Caco-2 (cell line): Measurements from ENCODE around the gene DDO. TPM values are rescaled to one million over a fixed set of nuclear protein-coding genes. Genes with fewer than 3 reads are reported as not detected.

Source experiments
- BruUV-seq: library from RNA; stranded (reverse); fragments of 400-500 nt; replicated peaks from 2 replicates; lab custom pipeline; 2021; lab: Mats Ljungman, UMichigan
- CTCF ChIA-PET: fragments of 300-600 bp; sonication (Branson Sonifier 250); formaldehyde crosslinking; loops from one replicate; lab custom pipeline; 2022; ENCODE audit warnings: antibody characterized with exemption; lab: Charles Lee
- POLR2A ChIA-PET: fragments of 300-600 bp; sonication (Branson Sonifier 250); formaldehyde crosslinking; loops from one replicate; lab custom pipeline; 2022; ENCODE audit warnings: antibody characterized with exemption; lab: Charles Lee
- DNase-seq, 2 experiments: peaks; one replicate each; pipeline versions ENCODE4 v3.0.0 to v3.0.0-alpha.2; 2020 to 2022
- H3K27me3 ChIP-seq: replicated peaks from 2 replicates; pipeline ENCODE4 v1.6.0; 2011; ENCODE audit warnings: low read length; ENCODE audit not compliant: control insufficient read depth, insufficient read depth
- H3K36me3 ChIP-seq: 2 replicates; pipeline ENCODE4 v1.5.1; 2011; ENCODE audit warnings: low read length; ENCODE audit not compliant: control insufficient read depth, insufficient read depth
- H3K4me1 ChIP-seq: fragments of 250-450 bp; sonication (Bioruptor Pico); 2 replicates; pipeline ENCODE4 v1.5.1; 2020; ENCODE audit warnings: mild to moderate bottlenecking
- H3K4me3 ChIP-seq: 2 replicates; pipeline ENCODE4 v1.5.1; 2011; ENCODE audit warnings: low read depth, mild to moderate bottlenecking, control low read depth, low read length
- H3K9me3 ChIP-seq: fragments of 250-450 bp; sonication (Bioruptor Pico); 2 replicates; pipeline ENCODE4 v1.5.1; 2020; ENCODE audit warnings: mild to moderate bottlenecking, moderate library complexity
- H3K27ac Mint-ChIP-seq: one replicate; pipeline ENCODE4 v1.8.0; 2022; ENCODE audit warnings: mixed read lengths; ENCODE audit not compliant: unreplicated experiment
- H3K27me3 Mint-ChIP-seq: one replicate; pipeline ENCODE4 v1.8.0; 2022; ENCODE audit warnings: mixed read lengths; ENCODE audit not compliant: insufficient read depth, unreplicated experiment
- H3K36me3 Mint-ChIP-seq: one replicate; pipeline ENCODE4 v1.8.0; 2022; ENCODE audit warnings: mild to moderate bottlenecking, mixed read lengths; ENCODE audit not compliant: insufficient read depth, unreplicated experiment
- H3K4me1 Mint-ChIP-seq: one replicate; pipeline ENCODE4 v1.8.0; 2022; ENCODE audit warnings: low read depth, mixed read lengths; ENCODE audit not compliant: unreplicated experiment
- H3K4me3 Mint-ChIP-seq: one replicate; pipeline ENCODE4 v1.8.0; 2022; ENCODE audit warnings: mild to moderate bottlenecking, moderate library complexity, mixed read lengths; ENCODE audit not compliant: unreplicated experiment
- H3K9me3 Mint-ChIP-seq: one replicate; pipeline ENCODE4 v1.8.0; 2022; ENCODE audit warnings: mixed read lengths; ENCODE audit not compliant: unreplicated experiment
- CTCF ChIP-seq, 2 experiments: fragments of 200-600 bp in 1 of 2; IDR thresholded peaks; 1 replicate in 1 of 2; 2 replicates in 1 of 2; pipeline versions ENCODE4 v1.5.1 to v1.8.0; 2011 to 2022; ENCODE audit warnings: antibody characterized with exemption in 1 of 2, control low read depth in 1 of 2, inconsistent platforms in 1 of 2, low read depth in 1 of 2, low read length in 1 of 2, mild to moderate bottlenecking in 1 of 2, moderate library complexity in 1 of 2; ENCODE audit not compliant: insufficient read depth in 1 of 2, severe bottlenecking in 1 of 2, unreplicated experiment in 1 of 2
- intact Hi-C: fragments of 100-400 bp; cut with micrococcal nuclease; formaldehyde crosslinking; loops from one replicate; pipeline ENCODE4 v1.10.0; 2022; ENCODE audit not compliant: unreplicated experiment
- total RNA-seq: library from RNA; stranded (reverse); gene quantifications from 2 replicates; pipeline ENCODE4 v1.2.3, GENCODE V29; 2022

DDO gene
- total RNA-seq, 1 experiment from 2014 or later, result not detected

GRCh38 chr6:110430741-110431140 is 15.4 kb upstream of the DDO start:
- Histone ChIP-seq H3K4me1 (no peaks in the 10 kb centered on the region), H3K9me3 (no peaks in the 10 kb centered on the region), H3K27me3 (no peaks in the 10 kb centered on the region), H3K36me3 (no peaks in the 10 kb centered on the region), H3K4me3 (no peak overlapping the region)
- TF ChIP-seq CTCF (IDR thresholded peaks at IDR 0.05; ENCODE audit: insufficient read depth in 1 of 2, low read depth in 1 of 2, low read length in 1 of 2, severe bottlenecking in 1 of 2, unreplicated experiment in 1 of 2), result no peak
- ChIA-PET POLR2A (no interaction called here), CTCF (no interaction called here)
- H3K9me3 Mint-ChIP-seq, result no peaks in the 10 kb centered on the region
- BruUV-seq, result no TSS peak
- peaks cover 11% of the 10 kb centered on the region for H3K27me3 Mint-ChIP-seq
- no peak overlapping the region for H3K27ac Mint-ChIP-seq
- H3K36me3 Mint-ChIP-seq, result no peaks in the 10 kb centered on the region
- H3K4me1 Mint-ChIP-seq, result no peaks in the 10 kb centered on the region
- no peak for DNase-seq
- intact Hi-C loops, result no loop called here
- no peak overlapping the region for H3K4me3 Mint-ChIP-seq

- no TSS peak for BruUV-seq
- no peak for TF ChIP-seq CTCF (IDR thresholded peaks at IDR 0.05; ENCODE audit: insufficient read depth in 1 of 2, low read depth in 1 of 2, low read length in 1 of 2, severe bottlenecking in 1 of 2, unreplicated experiment in 1 of 2)
- Mint-ChIP-seq H3K27me3 (peaks cover 11% of the 10 kb centered on the region), H3K4me1 (no peaks in the 10 kb centered on the region), H3K9me3 (no peaks in the 10 kb centered on the region), H3K27ac (no peak overlapping the region), H3K4me3 (no peak overlapping the region), H3K36me3 (no peaks in the 10 kb centered on the region)
- no peaks in the 10 kb centered on the region for H3K9me3 ChIP-seq
- intact Hi-C loops, result no loop called here
- no peaks in the 10 kb centered on the region for H3K4me1 ChIP-seq
- no peak for DNase-seq
- ChIA-PET POLR2A (no interaction called here), CTCF (no interaction called here)
- H3K27me3 ChIP-seq, result no peaks in the 10 kb centered on the region
- no peaks in the 10 kb centered on the region for H3K36me3 ChIP-seq
- H3K4me3 ChIP-seq, result no peak overlapping the region
Measured at GRCh38 chr6:110430236-110430635, 14.9 kb upstream of the DDO start.

- no peak overlapping the region for H3K4me3 ChIP-seq
- H3K27me3 Mint-ChIP-seq, result peaks cover 16% of the 10 kb centered on the region
- H3K4me1 Mint-ChIP-seq, result no peaks in the 10 kb centered on the region
- no peak for TF ChIP-seq CTCF (IDR thresholded peaks at IDR 0.05; ENCODE audit: insufficient read depth in 1 of 2, low read depth in 1 of 2, low read length in 1 of 2, severe bottlenecking in 1 of 2, unreplicated experiment in 1 of 2)
- no TSS peak for BruUV-seq
- H3K27ac Mint-ChIP-seq, result no peak overlapping the region
- H3K9me3 ChIP-seq, result no peaks in the 10 kb centered on the region
- no peak for DNase-seq
- no peak overlapping the region for H3K4me3 Mint-ChIP-seq
- H3K9me3 Mint-ChIP-seq, result no peaks in the 10 kb centered on the region
- ChIA-PET POLR2A (no interaction called here), CTCF (no interaction called here)
- no peaks in the 10 kb centered on the region for H3K4me1 ChIP-seq
- H3K27me3 ChIP-seq, result no peaks in the 10 kb centered on the region
- H3K36me3 Mint-ChIP-seq, result no peaks in the 10 kb centered on the region
- no peaks in the 10 kb centered on the region for H3K36me3 ChIP-seq
- intact Hi-C loops, result no loop called here
Measured at GRCh38 chr6:110428153-110428552, 12.8 kb upstream of the DDO start.
